Right lobe of liver (tissue), 6 donors: ENCODE measurements around the gene STKLD1. TPM values are rescaled to one million over a fixed set of nuclear protein-coding genes. Genes with fewer than 3 reads are reported as not detected.

Experiments used
- ATAC-seq, 4 donors: fragments of 200-7000 bp; cut with Tn5 transposase; one replicate each; pipeline ENCODE4 v1.9.1; 2020; ENCODE audit warnings: mild to moderate bottlenecking in 4 of 4, moderate library complexity in 4 of 4
- DNase-seq, 3 donors: peaks; one replicate each; pipeline ENCODE4 v3.0.0-alpha.2; 2020
- H3K27ac ChIP-seq, 3 donors: fragments of 200-600 bp; one replicate each; pipeline ENCODE4 v1.8.0; 2022
- H3K27me3 ChIP-seq, 2 donors: fragments of 200-600 bp; one replicate each; pipeline ENCODE4 v1.8.0; 2022
- H3K36me3 ChIP-seq, 4 donors: fragments of 200-600 bp; sonication (generic) in 1 of 4; one replicate each; pipeline versions ENCODE4 v1.5.1 to v1.8.0; 2017 to 2022; ENCODE audit warnings: control low read depth in 1 of 4
- H3K4me1 ChIP-seq, 4 donors: fragments of 200-600 bp; sonication (generic) in 1 of 4; one replicate each; pipeline versions ENCODE4 v1.5.1 to v1.8.0; 2017 to 2022; ENCODE audit warnings: control low read depth in 1 of 4
- H3K4me3 ChIP-seq, 3 donors: fragments of 200-600 bp; one replicate each; pipeline ENCODE4 v1.8.0; 2022
- H3K9me3 ChIP-seq, 4 donors: fragments of 200-600 bp; sonication (generic) in 1 of 4; one replicate each; pipeline versions ENCODE4 v1.5.1 to v1.8.0; 2017 to 2022; ENCODE audit warnings: control low read depth in 1 of 4
- POLR2A ChIP-seq: fragments of 450-650 bp; IDR thresholded peaks from one replicate; pipeline ENCODE4 v1.6.1; 2017; ENCODE audit warnings: antibody characterized with exemption, mild to moderate bottlenecking
- WGBS: methylation state at CpG from one replicate; pipeline ENCODE4 v1.1.6; 2018; ENCODE audit warnings: low coverage, low lambda C conversion rate; ENCODE audit not compliant: insufficient coverage; ENCODE audit errors: missing lambda C conversion rate; 5-methylcytosine and 5-hydroxymethylcytosine counted together
- intact Hi-C, 2 donors: fragments of 100-400 bp; cut with DNase I; formaldehyde crosslinking; loops; one replicate each; pipeline versions ENCODE4 v1.11.2 to v1.14.1; 2022
- total RNA-seq, 6 experiments: library from RNA; depleted of rRNA in 2 of 6; stranded (reverse); fragments of >200 nt in 2 of 6; fragmentation: NEBNext Ultra II Directional in 3 of 6; extraction: Animal tissue kit (Norgen Biotek cat#: 25700) in 3 of 6; gene quantifications; one replicate each; pipeline versions ENCODE4 v1.1.0 to v1.2.4, GENCODE V29; 2016 to 2023
- TF ChIP-seq, protein P1 (sequence below), 4 donors: fragments of 200-600 bp in 3 of 4; fragments of 450-650 bp in 1 of 4; IDR thresholded peaks; one replicate each; pipeline versions ENCODE4 v1.5.1 to v1.8.0; 2016 to 2022; ENCODE audit warnings: antibody characterized with exemption in 4 of 4, mild to moderate bottlenecking in 2 of 4
- donor health status: DM: no; HTN: yes; CAD: no.
- donor health status: DM: no; HTN: no; CAD: no.
- donor health status: DM: no; HTN: no; CAD: no.
- donor health status: DM: no; HTN: yes; CAD: no.
- donor health status: DM: no; HTN: yes; CAD: no.

Gene STKLD1
- total RNA-seq, 6 experiments from 2014 or later = 0.43 to 2.6 (median 0.81) TPM; not detected in 1

DNA sequence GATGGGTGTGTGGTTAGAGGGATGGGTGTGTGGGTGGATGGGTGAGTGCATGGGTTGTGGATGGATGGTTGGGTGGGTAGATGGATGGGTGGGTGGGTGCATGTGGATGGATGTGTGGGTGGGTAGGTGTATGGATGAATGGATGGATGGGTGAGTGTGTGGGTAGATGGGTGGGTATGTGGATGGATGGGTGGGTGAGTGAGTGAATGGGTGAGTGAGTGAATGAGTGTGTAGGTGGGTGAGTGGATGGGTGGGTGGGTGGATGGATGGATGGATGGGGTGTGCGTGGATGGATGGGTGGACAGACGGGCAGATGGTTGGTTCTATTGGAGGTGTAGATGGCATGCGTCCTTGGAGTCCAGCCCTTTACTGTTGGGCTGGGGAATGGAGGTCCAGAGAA lies 17.2 kb downstream of the STKLD1 start:
- H3K36me3 ChIP-seq = no peaks in the 10 kb centered on the region
- H3K9me3 ChIP-seq = no peaks in the 10 kb centered on the region
- no peak overlapping the region for H3K27ac ChIP-seq
- no peaks in the 10 kb centered on the region for H3K4me1 ChIP-seq
- DNase-seq (no peak), ATAC-seq (no peak)
- no peaks in the 10 kb centered on the region for H3K27me3 ChIP-seq
- WGBS = 75% methylated on average over 3 of the region's 3 CpGs
- intact Hi-C loops = loop anchor here in 1 of 2 donors (10.0 kb wide), 1 partner anchor 209 kb away; no protein-coding TSS in a partner anchor
- no peak overlapping the region for H3K4me3 ChIP-seq
- no peak for TF ChIP-seq POLR2A
- TF ChIP-seq, protein P1, sequence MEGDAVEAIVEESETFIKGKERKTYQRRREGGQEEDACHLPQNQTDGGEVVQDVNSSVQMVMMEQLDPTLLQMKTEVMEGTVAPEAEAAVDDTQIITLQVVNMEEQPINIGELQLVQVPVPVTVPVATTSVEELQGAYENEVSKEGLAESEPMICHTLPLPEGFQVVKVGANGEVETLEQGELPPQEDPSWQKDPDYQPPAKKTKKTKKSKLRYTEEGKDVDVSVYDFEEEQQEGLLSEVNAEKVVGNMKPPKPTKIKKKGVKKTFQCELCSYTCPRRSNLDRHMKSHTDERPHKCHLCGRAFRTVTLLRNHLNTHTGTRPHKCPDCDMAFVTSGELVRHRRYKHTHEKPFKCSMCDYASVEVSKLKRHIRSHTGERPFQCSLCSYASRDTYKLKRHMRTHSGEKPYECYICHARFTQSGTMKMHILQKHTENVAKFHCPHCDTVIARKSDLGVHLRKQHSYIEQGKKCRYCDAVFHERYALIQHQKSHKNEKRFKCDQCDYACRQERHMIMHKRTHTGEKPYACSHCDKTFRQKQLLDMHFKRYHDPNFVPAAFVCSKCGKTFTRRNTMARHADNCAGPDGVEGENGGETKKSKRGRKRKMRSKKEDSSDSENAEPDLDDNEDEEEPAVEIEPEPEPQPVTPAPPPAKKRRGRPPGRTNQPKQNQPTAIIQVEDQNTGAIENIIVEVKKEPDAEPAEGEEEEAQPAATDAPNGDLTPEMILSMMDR (IDR thresholded peaks at IDR 0.05) = no peak

DNA sequence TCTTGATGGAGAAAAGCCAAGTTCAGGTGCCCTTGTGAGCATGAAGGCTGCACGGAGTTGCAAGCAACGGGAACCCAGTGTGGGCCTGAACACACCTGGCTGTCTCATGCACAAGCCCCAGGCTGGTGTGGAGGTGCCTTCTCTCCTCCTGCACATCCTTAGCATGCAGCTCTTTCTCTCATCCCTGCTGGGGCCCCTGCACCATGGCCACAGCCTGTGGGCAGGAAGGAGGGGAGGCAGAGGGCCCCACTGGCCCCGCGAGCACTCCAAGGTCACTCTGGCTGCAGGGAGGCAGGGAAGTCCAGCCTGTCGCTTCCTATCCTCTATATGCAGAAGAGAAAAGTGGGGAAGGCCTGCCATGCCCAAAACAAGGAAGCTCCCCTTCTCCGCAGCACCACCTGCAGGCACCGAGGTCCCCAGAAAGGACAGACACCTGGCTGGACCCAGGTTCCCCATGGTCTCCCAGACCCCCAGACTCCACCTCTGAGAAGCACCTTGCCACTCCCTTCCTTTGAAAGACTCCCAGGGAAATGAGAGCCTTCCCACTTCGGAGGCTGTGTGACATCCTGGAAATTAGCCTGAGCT lies 18.6 kb downstream of the STKLD1 start:
- no peak overlapping the region for H3K27ac ChIP-seq
- 30% methylated on average over 2 of the region's 8 CpGs for WGBS
- no peaks in the 10 kb centered on the region for H3K4me1 ChIP-seq
- TF ChIP-seq, protein P1 (IDR thresholded peaks at IDR 0.05) = no peak
- H3K9me3 ChIP-seq = no peaks in the 10 kb centered on the region
- ATAC-seq = peak in 1 of 4 donors; percentile 5
- no peak overlapping the region for H3K4me3 ChIP-seq
- no peak for DNase-seq
- H3K36me3 ChIP-seq = no peaks in the 10 kb centered on the region
- intact Hi-C loops = loop anchor here in 1 of 2 donors (10.0 kb wide), 1 partner anchor 210 kb away; no protein-coding TSS in a partner anchor
- no peaks in the 10 kb centered on the region for H3K27me3 ChIP-seq

DNA sequence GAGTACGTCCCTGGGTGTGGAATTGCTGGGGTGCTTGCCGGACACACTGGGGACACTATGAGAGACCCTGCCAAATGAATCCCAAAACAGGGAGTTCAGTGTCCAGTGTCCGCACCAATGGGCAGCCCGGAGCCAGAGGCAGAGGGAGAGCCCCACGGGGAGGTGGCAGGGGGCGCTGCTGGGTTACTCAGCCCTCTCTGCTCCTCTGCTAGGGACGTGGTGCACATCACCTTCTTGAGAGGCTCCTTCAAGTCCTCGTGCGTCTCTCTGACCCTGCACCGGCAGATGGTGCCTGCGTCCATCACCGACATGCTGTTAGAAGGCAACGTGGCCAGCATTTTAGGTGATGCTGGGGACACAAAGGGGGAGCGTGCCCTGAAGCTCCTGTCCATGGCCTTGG lies 20.8 kb downstream of the STKLD1 start:
- 10% methylated on average over 2 of the region's 14 CpGs for WGBS
- no peak for DNase-seq
- H3K4me3 ChIP-seq = no peak overlapping the region
- ATAC-seq = peak in 3 of 4 donors; percentile 24 to 52 (median 47)
- no peaks in the 10 kb centered on the region for H3K36me3 ChIP-seq
- intact Hi-C loops = loop anchor here in 1 of 2 donors (10.0 kb wide), 1 partner anchor 212 kb away; no protein-coding TSS in a partner anchor
- no peak for TF ChIP-seq POLR2A
- TF ChIP-seq, protein P1 (IDR thresholded peaks at IDR 0.05) = peak in 2 of 4 donors; percentile 19 to 20
- no peak overlapping the region for H3K27ac ChIP-seq
- H3K4me1 ChIP-seq = no peaks in the 10 kb centered on the region
- no peaks in the 10 kb centered on the region for H3K9me3 ChIP-seq
- no peaks in the 10 kb centered on the region for H3K27me3 ChIP-seq

DNA sequence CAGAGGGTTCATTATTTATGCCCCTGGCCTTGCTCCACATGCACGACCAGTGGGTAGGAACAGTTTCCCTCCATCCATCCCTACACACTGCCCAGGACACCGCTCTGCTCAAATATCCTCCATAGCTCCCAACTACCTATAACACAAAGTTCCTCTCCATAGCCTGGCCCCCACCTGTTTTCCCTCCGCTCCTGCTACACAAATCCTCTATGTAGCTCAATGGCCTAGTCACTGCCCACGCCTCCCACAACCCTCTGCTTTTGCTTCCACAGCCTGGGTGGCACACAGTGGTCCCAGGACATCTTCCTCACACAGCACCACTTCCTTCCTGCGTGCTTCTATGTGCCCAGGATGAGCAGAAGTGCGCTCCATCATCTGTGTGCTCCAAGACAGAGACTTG lies 21.2 kb downstream of the STKLD1 start:
- DNase-seq (no peak), ATAC-seq (no peak)
- Histone ChIP-seq H3K27me3 (no peaks in the 10 kb centered on the region), H3K4me1 (no peaks in the 10 kb centered on the region), H3K9me3 (no peaks in the 10 kb centered on the region), H3K36me3 (no peaks in the 10 kb centered on the region), H3K27ac (no peak overlapping the region), H3K4me3 (no peak overlapping the region)
- TF ChIP-seq, protein P1 (IDR thresholded peaks at IDR 0.05) = no peak
- TF ChIP-seq POLR2A = no peak
- 68% methylated on average over 6 of the region's 6 CpGs for WGBS
- intact Hi-C loops = loop anchor here in 1 of 2 donors (10.0 kb wide), 1 partner anchor 213 kb away; no protein-coding TSS in a partner anchor
